HepG2 (cell line): ENCODE measurements around the gene UBAC2. TPM values are rescaled to one million over a fixed set of nuclear protein-coding genes. Genes with fewer than 3 reads are reported as not detected.

ENCODE experiments used
- ATAC-seq: fragments of 200-7000 bp; cut with Tn5 transposase; 3 replicates; pipeline ENCODE4 v1.9.1; 2020; ENCODE audit warnings: mild to moderate bottlenecking, moderate library complexity
- BruUV-seq: library from RNA; stranded (reverse); fragments of 400-500 nt; replicated peaks from 2 replicates; lab custom pipeline; 2021; lab: Mats Ljungman, UMichigan
- CTCF ChIA-PET: fragments of 300-600 bp; formaldehyde crosslinking; extraction: SDS; loops from one replicate; lab custom pipeline; 2021; ENCODE audit warnings: low total read pairs, inconsistent platforms, low intra/inter-chr PET ratio; lab: Yijun Ruan, JAX
- POLR2A ChIA-PET: fragments of 350-600 bp; sonication (Branson Sonifier 250); formaldehyde crosslinking; loops from one replicate; lab custom pipeline; 2020; ENCODE audit warnings: antibody characterized with exemption, inconsistent platforms; lab: Yijun Ruan, JAX
- DNase-seq: peaks from one replicate; pipeline ENCODE4 v3.0.0-alpha.2; 2015; ENCODE audit warnings: low spot score
- FAIRE-seq: peaks from 3 replicates; lab custom pipeline; 2011; peaks lifted over from hg19 to GRCh38; lab: Jason Lieb, UNC
- H2AFZ ChIP-seq: one replicate; pipeline ENCODE4 v1.6.1; 2011; ENCODE audit warnings: low read length, inconsistent platforms
- H3K27ac ChIP-seq: fragments of 300-600 bp; 3 replicates; pipeline ENCODE4 v1.8.0; 2011; ENCODE audit warnings: mixed run types, mild to moderate bottlenecking, mixed read lengths, low read length, inconsistent platforms; ENCODE audit not compliant: insufficient read depth; ENCODE audit errors: extremely low read length
- H3K27me3 ChIP-seq, 2 experiments: fragments of 200-600 bp in 1 of 2; 2 replicates in 1 of 2; 3 replicates in 1 of 2; pipeline versions ENCODE4 v1.6.0 to v1.8.0; 2011; ENCODE audit warnings: low read length in 2 of 2, mild to moderate bottlenecking in 2 of 2, moderate library complexity in 2 of 2, inconsistent platforms in 1 of 2; ENCODE audit not compliant: insufficient read depth in 2 of 2, control insufficient read depth in 1 of 2
- H3K36me3 ChIP-seq, 2 experiments: fragments of 200-600 bp in 1 of 2; replicated peaks in 1 of 2; 2 replicates in 1 of 2; 3 replicates in 1 of 2; pipeline versions ENCODE4 v1.5.1 to v1.8.0; 2011; ENCODE audit warnings: low read length in 2 of 2, inconsistent platforms in 1 of 2; ENCODE audit not compliant: insufficient read depth in 2 of 2, control insufficient read depth in 1 of 2
- H3K4me1 ChIP-seq: 2 replicates; pipeline ENCODE4 v1.5.1; 2012; ENCODE audit warnings: low read length, inconsistent platforms; ENCODE audit not compliant: insufficient read depth
- H3K4me2 ChIP-seq: 2 replicates; pipeline ENCODE4 v1.6.0; 2011; ENCODE audit warnings: low read depth, low read length, inconsistent platforms
- H3K4me3 ChIP-seq, 3 experiments: fragments of 200-600 bp in 1 of 3; sonication (generic), shearing (Covaris generic) in 1 of 3; replicated peaks in 1 of 3; 2 replicates each; pipeline ENCODE4 v1.5.1; 2011 to 2016; ENCODE audit warnings: low read length in 3 of 3, inconsistent platforms in 2 of 3, low read depth in 2 of 3, mild to moderate bottlenecking in 2 of 3, control low read depth in 1 of 3, mixed read lengths in 1 of 3; ENCODE audit not compliant: insufficient read depth in 1 of 3
- H3K79me2 ChIP-seq: one replicate; pipeline ENCODE4 v1.6.1; 2011; ENCODE audit warnings: low read length, inconsistent platforms; ENCODE audit not compliant: insufficient read depth
- H3K9ac ChIP-seq: 2 replicates; pipeline ENCODE4 v1.6.0; 2011; ENCODE audit warnings: mild to moderate bottlenecking, low read depth, low read length, inconsistent platforms; ENCODE audit not compliant: insufficient read depth
- H3K9me3 ChIP-seq: 2 replicates; pipeline ENCODE4 v1.5.1; 2012; ENCODE audit warnings: mild to moderate bottlenecking, low read length
- H4K20me1 ChIP-seq: 2 replicates; pipeline ENCODE4 v1.6.0; 2011; ENCODE audit warnings: inconsistent platforms, mild to moderate bottlenecking, low read length, moderate library complexity; ENCODE audit not compliant: insufficient read depth
- CHD4 ChIP-seq: fragments of 200-600 bp; sonication (generic); IDR thresholded peaks from 2 replicates; pipeline ENCODE4 v1.7.0; 2017; ENCODE audit warnings: mild to moderate bottlenecking, low read length, borderline replicate concordance
- HOXA5 ChIP-seq: sonication (generic); formaldehyde crosslinking; IDR thresholded peaks from 2 replicates; pipeline ENCODE4 v1.4.0; 2020; ENCODE audit warnings: missing genetic modification reagents
- IRF1 ChIP-seq: sonication (generic); formaldehyde crosslinking; IDR thresholded peaks from 2 replicates; pipeline ENCODE4 v1.4.0; 2020; ENCODE audit warnings: low read depth, mild to moderate bottlenecking, missing genetic modification reagents
- MAF1 ChIP-seq: sonication (generic); formaldehyde crosslinking; IDR thresholded peaks from 2 replicates; pipeline ENCODE4 v1.5.0; 2020; ENCODE audit warnings: missing genetic modification reagents, borderline replicate concordance
- NFIC ChIP-seq: IDR thresholded peaks from 2 replicates; pipeline ENCODE4 v1.6.1; 2012; ENCODE audit warnings: mild to moderate bottlenecking, low read length, inconsistent platforms
- SATB2 ChIP-seq: sonication (generic); formaldehyde crosslinking; IDR thresholded peaks from 2 replicates; pipeline ENCODE4 v1.5.0; 2020; ENCODE audit warnings: missing genetic modification reagents
- SCMH1 ChIP-seq: sonication (generic); formaldehyde crosslinking; IDR thresholded peaks from 2 replicates; pipeline ENCODE4 v1.9.0; 2021; ENCODE audit warnings: missing genetic modification reagents, mild to moderate bottlenecking, borderline replicate concordance
- ZNF205 ChIP-seq: IDR thresholded peaks from 2 replicates; pipeline ENCODE4 v1.6.1; 2018; ENCODE audit warnings: missing biosample characterization, missing genetic modification reagents
- ZNF432 ChIP-seq: sonication (generic); formaldehyde crosslinking; IDR thresholded peaks from 2 replicates; pipeline ENCODE4 v1.5.0; 2020; ENCODE audit warnings: missing genetic modification reagents, mild to moderate bottlenecking, borderline replicate concordance
- ZNF766 ChIP-seq: sonication (generic); formaldehyde crosslinking; IDR thresholded peaks from 2 replicates; pipeline ENCODE4 v1.5.0; 2020; ENCODE audit warnings: missing genetic modification reagents, borderline replicate concordance
- ZNF782 ChIP-seq: sonication (generic); formaldehyde crosslinking; IDR thresholded peaks from 2 replicates; pipeline ENCODE4 v1.4.0; 2020; ENCODE audit warnings: missing genetic modification reagents, mild to moderate bottlenecking, borderline replicate concordance
- ZSCAN31 ChIP-seq: sonication (generic); formaldehyde crosslinking; IDR thresholded peaks from 2 replicates; pipeline ENCODE4 v1.5.0; 2020; ENCODE audit warnings: low read depth, mild to moderate bottlenecking, missing genetic modification reagents
- WGBS: methylation state at CpG from one replicate; pipeline ENCODE4 v1.1.6; 2017; ENCODE audit warnings: low lambda C conversion rate; 5-methylcytosine and 5-hydroxymethylcytosine counted together
- in situ Hi-C: cut with HindIII; loops from 2 replicates; pipeline ENCODE4 v1.10.0; 2017; ENCODE audit warnings: low pct_unique_long_range_greater_than_20kb; ENCODE audit not compliant: extremely low pct_ligation_motif_present
- intact Hi-C: fragments of 100-400 bp; cut with micrococcal nuclease; formaldehyde crosslinking; loops from one replicate; pipeline ENCODE4 v1.10.0; 2022; ENCODE audit not compliant: unreplicated experiment
- polyA plus RNA-seq, 8 experiments: library from polyadenylated mRNA; depleted of rRNA in 3 of 8; stranded (reverse) in 7 of 8; unstranded in 1 of 8; fragments of >200 nt; fragmentation: Illumina TruSeq in 4 of 8; extraction: Trizol in 4 of 8; gene quantifications; 2 replicates each; pipeline versions ENCODE4 v1.2.1 to v1.2.3, GENCODE V29; 2011 to 2016; ENCODE audit warnings: low read depth in 4 of 8, missing spikeins in 1 of 8, mixed read lengths in 1 of 8; ENCODE audit not compliant: insufficient read depth in 1 of 8
- total RNA-seq, 5 experiments: library from RNA; depleted of rRNA; stranded (reverse); fragments of >200 nt; fragmentation: Illumina TruSeq; extraction: Trizol; gene quantifications; 2 replicates each; pipeline ENCODE4 v1.2.3, GENCODE V29; 2016; ENCODE audit warnings: low read depth in 1 of 5
- TF ChIP-seq, protein P1 (sequence below): sonication (generic); formaldehyde crosslinking; IDR thresholded peaks from 2 replicates; pipeline ENCODE4 v1.8.1; 2023; ENCODE audit warnings: missing genetic modification reagents, inconsistent platforms, borderline replicate concordance
- TF ChIP-seq, protein P2 (sequence below): sonication (generic); formaldehyde crosslinking; IDR thresholded peaks from 2 replicates; pipeline ENCODE4 v1.4.0; 2020; ENCODE audit warnings: missing genetic modification reagents, borderline replicate concordance
- TF ChIP-seq, protein P3 (sequence below): sonication (generic); formaldehyde crosslinking; IDR thresholded peaks from 2 replicates; pipeline ENCODE4 v1.5.0; 2020; ENCODE audit warnings: missing genetic modification reagents, mild to moderate bottlenecking, borderline replicate concordance

The UBAC2 gene
- total and polyA plus RNA-seq, 2 of the 13 experiments (the other 11 are each of a cell fraction or from before 2014, with no cell fraction given), result 61.3 to 80.8 TPM

DNA sequence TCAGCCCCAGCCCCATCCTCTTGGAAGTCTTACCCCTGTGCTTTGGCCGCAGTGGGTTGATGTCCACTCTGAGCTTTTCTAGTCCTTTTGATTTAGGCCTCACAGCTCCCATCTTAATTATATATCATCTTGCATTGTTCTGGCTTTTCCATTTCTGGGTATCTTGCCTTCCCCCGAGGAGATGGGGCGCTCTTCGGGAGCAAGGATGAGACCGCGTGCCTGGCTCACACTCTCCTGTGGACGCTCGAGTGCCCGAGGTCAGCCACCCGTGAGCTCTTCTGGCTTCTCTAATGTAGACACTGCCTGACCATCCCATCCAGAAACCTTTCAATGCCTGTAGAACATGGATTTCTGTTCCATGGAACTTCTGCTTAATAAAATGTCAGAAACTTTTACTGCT, 160.0 kb downstream of the UBAC2 start:
- Histone ChIP-seq H3K4me2 (no peak overlapping the region), H4K20me1 (no peaks in the 10 kb centered on the region), H3K79me2 (no peaks in the 10 kb centered on the region), H2AFZ (no peak overlapping the region), H3K27me3 (no peaks in the 10 kb centered on the region), H3K9me3 (no peaks in the 10 kb centered on the region), H3K36me3 (peaks cover 16 to 51% of the 10 kb centered on the region in 2 experiments), H3K4me1 (no peaks in the 10 kb centered on the region), H3K9ac (no peak overlapping the region), H3K27ac (no peak overlapping the region), H3K4me3 (no peak overlapping the region)
- in situ Hi-C loops, result no loop called here
- WGBS, result 98% methylated on average over 10 of the region's 10 CpGs
- ATAC-seq (no peak), DNase-seq (no peak), FAIRE-seq (no peak)
- ChIA-PET CTCF (no interaction called here), POLR2A (no interaction called here)
- intact Hi-C loops, result no loop called here
- TF ChIP-seq HOXA5 (CRISPR knock-in tag) (no peak), IRF1 (no peak), CHD4 (no peak), ZSCAN31 (CRISPR knock-in tag) (no peak), ZNF766 (CRISPR knock-in tag) (no peak)
- TF ChIP-seq, all 625 proteins: peak for 0
- no TSS peak for BruUV-seq

- FAIRE-seq (no peak), ATAC-seq (no peak), DNase-seq (no peak)
- Histone ChIP-seq H3K27me3 (no peaks in the 10 kb centered on the region), H3K9me3 (no peaks in the 10 kb centered on the region), H3K9ac (no peak overlapping the region), H3K4me3 (no peak overlapping the region), H3K27ac (no peak overlapping the region), H2AFZ (no peak overlapping the region), H3K4me2 (no peak overlapping the region), H4K20me1 (no peaks in the 10 kb centered on the region), H3K4me1 (no peaks in the 10 kb centered on the region), H3K79me2 (no peaks in the 10 kb centered on the region), H3K36me3 (peaks cover 15 to 46% of the 10 kb centered on the region in 2 experiments)
- in situ Hi-C loops, result no loop called here
- BruUV-seq, result no TSS peak
- POLR2A ChIA-PET, result no interaction called here
- CTCF ChIA-PET, result no interaction called here
- 99% methylated on average over 3 of the region's 3 CpGs for WGBS
- intact Hi-C loops, result no loop called here
- no peak for TF ChIP-seq NFIC
- TF ChIP-seq MAF1 (CRISPR knock-in tag), result no peak
- TF ChIP-seq ZNF205, result no peak
- TF ChIP-seq, protein P1, sequence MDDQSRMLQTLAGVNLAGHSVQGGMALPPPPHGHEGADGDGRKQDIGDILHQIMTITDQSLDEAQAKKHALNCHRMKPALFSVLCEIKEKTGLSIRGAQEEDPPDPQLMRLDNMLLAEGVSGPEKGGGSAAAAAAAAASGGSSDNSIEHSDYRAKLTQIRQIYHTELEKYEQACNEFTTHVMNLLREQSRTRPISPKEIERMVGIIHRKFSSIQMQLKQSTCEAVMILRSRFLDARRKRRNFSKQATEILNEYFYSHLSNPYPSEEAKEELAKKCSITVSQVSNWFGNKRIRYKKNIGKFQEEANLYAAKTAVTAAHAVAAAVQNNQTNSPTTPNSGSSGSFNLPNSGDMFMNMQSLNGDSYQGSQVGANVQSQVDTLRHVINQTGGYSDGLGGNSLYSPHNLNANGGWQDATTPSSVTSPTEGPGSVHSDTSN (CRISPR knock-in tag), result no peak
- TF ChIP-seq, protein P2, sequence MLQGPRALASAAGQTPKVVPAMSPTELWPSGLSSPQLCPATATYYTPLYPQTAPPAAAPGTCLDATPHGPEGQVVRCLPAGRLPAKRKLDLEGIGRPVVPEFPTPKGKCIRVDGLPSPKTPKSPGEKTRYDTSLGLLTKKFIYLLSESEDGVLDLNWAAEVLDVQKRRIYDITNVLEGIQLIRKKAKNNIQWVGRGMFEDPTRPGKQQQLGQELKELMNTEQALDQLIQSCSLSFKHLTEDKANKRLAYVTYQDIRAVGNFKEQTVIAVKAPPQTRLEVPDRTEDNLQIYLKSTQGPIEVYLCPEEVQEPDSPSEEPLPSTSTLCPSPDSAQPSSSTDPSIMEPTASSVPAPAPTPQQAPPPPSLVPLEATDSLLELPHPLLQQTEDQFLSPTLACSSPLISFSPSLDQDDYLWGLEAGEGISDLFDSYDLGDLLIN, result no peak
- TF ChIP-seq, protein P3, sequence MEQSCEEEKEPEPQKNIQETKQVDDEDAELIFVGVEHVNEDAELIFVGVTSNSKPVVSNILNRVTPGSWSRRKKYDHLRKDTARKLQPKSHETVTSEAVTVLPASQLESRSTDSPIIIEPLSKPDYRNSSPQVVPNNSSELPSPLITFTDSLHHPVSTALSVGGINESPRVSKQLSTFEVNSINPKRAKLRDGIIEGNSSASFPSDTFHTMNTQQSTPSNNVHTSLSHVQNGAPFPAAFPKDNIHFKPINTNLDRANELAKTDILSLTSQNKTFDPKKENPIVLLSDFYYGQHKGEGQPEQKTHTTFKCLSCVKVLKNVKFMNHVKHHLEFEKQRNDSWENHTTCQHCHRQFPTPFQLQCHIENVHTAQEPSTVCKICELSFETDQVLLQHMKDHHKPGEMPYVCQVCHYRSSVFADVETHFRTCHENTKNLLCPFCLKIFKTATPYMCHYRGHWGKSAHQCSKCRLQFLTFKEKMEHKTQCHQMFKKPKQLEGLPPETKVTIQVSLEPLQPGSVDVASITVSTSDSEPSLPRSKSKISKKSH, result no peak
- no peak for TF ChIP-seq ZNF782 (CRISPR knock-in tag)
- no peak for TF ChIP-seq ZNF432 (CRISPR knock-in tag)
- TF ChIP-seq SCMH1, result no peak
- TF ChIP-seq SATB2 (CRISPR knock-in tag), result no peak
These were observed 160.5 kb downstream of the UBAC2 start for GRCh38 chr13:99361197-99361596.
